HG03521 (cell line): Measurements from ENCODE around the gene FSIP1.

Experiments
- ATAC-seq: cut with Tn5 transposase; IDR thresholded peaks from one replicate; pipeline ENCODE4 v1.9.1; 2021; ENCODE audit warnings: mild to moderate bottlenecking, moderate library complexity; ENCODE audit not compliant: unreplicated experiment

The FSIP1 gene

DNA sequence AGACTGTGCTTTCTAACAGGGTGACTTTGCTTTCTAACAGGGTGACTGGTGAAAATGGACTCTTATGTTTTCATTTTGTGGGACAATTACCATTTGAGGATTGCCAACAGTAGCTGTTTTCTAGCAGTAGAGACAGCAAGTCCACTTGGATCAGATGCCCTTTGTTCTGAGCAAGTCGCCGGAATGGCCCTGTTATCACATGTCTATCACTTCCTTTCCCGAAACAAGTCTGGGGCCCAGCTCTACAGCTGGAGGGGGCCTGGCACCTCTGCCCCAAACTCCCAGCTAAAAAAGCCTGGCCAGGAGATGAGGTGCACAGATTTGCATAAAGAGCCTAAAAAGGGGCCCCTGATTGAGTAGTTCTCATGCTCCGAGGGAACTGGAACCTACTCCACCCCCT lies 157.2 kb downstream of the FSIP1 start:
- no peak for ATAC-seq

DNA sequence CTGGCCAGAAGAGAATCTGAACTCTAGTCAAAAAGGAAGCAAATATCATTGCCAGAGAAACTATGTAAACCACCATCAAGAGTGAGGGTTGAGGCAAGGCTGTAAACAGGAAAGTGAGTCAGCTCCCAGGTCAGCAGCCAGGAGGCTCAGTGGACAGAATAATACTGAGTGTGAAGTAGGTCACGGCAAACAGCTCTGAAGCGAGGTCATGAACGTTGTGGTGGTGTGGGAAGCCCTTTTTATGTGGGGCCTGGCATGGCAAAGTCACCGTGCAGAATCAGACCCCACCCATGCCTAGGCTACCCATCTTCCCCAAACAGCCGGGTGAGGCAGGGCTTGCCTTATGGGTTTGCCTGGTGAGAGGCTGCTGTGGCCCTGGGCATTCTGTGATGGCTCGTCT lies 157.8 kb downstream of the FSIP1 start:
- no peak for ATAC-seq

DNA sequence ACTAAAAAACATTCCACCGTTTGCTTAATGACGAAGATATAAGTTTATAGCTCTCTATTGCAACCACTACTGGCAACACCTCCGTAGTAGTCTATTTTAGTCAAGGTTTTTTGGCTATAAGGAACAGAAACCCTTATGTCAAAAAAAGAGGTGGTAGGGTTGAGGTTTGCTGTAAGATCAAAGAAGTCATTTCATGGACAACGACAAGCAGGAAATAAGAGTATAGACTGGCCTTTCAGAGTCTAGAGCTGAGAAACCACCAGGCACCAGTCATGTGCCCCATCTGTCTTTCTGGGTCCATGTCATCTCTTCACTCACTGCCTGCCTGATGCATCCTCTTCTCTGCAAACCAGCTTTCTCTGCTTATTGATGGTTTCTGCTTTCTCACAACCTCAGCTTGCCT lies 159.1 kb downstream of the FSIP1 start:
- peak; percentile 86 for ATAC-seq

DNA sequence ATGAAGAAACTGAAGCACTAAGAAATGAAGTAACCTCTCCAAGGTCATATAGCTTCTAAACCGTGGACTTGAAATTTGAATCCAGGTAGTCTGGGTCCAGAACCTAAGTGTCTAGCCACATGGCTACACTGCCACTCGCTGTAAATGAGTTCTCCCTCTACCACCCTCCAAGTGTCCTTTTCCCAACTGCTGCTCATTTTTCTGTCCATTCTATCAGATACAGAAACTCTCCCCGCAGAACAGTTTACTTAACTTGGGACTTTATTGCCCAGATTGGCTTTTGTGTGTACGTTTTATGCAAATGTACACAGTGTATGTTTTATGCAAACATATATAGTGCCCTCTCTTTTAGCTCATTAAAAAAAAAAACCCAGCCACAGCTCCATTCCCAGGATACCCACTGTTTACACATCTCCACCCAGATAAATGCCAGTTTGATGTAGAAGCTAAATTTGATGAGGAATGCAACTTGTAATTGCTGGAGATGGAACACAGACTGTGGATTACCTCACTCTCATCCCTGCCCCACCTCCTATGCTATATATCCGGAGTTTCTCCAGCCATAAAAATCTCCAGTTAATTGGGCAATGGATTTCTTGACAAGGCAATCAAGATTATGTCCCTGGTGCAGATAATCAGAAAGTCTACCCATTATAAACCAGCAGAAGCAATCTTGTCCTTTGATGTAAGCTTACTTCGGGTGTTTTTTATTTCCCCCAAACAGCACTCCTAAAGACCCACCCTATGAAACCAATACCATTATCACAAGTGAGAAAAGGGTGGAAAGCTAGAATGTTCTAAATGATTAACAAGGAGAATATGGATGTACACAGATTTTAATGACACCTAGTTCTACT lies 159.8 kb downstream of the FSIP1 start:
- no peak for ATAC-seq

DNA sequence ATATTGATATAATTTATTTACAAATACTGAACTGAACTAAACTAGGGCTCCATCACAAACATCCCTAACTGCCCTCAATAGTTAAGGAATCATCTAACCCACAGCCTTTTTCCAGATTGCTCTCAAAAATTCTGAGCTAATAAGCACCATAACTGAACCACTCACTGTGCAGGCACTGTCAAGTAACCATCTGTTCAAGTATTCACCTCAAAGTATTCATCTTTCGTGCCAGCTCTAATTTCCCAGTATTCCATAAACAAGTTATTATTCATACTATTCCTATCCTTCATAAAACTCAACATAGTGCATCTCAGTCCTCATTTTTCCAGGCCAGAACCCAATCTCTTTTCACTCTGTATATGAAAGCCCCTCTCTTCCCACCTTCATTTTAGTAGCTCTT lies 160.7 kb downstream of the FSIP1 start:
- ATAC-seq: no peak

DNA sequence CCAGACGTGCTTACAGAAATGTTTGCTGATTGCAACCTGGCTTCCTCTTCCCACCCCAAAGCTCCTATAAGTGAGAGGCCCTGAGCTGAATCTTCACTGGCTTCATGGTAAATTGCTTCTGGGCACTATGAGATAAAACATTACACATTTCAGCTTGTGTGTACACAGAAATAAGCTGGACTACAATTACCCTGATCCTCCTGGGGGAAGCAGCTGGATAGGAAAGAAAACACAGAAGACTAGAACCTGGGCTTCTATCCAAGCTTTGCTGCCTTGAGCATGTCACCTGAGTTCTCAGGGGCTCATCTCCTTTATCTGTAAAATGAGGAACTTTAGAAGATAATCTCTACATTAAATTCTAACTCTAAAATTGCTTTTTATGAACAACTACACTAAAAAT lies 161.4 kb downstream of the FSIP1 start:
- ATAC-seq: no peak

DNA sequence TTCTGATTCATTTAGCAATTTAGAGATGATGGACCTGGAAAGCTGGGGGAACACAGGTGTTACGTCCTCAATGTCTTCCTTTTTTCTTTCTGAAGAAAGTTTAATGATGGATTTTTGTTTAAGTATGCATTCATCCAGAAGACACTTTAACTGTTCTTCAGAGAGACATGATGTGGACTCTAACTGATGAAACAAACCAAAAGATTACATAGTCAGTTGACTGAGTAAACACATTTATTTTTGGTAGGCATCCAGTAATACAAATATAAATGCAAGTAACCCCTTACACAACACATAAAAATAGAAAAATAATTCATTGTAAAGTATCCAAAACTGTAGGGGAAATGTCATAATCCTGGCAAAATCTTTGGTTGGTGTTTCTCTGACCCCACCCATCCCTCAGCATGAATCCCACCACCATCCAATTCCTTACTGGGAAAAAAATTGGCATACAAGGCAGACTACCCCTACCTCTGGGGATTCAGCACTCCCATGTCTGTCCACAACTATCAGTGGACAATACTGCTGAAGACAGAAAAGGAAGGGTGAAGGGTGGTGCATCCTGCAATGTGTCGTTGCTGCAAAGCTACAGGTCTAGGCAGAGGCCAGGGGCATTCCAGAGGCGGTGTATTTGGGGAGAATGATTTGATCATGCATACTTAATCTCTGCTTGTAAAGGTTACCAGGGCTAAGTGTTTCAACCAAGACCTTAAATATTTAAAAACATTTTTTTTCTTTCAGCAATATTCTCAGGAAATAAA lies 164.4 kb downstream of the FSIP1 start:
- no peak for ATAC-seq

DNA sequence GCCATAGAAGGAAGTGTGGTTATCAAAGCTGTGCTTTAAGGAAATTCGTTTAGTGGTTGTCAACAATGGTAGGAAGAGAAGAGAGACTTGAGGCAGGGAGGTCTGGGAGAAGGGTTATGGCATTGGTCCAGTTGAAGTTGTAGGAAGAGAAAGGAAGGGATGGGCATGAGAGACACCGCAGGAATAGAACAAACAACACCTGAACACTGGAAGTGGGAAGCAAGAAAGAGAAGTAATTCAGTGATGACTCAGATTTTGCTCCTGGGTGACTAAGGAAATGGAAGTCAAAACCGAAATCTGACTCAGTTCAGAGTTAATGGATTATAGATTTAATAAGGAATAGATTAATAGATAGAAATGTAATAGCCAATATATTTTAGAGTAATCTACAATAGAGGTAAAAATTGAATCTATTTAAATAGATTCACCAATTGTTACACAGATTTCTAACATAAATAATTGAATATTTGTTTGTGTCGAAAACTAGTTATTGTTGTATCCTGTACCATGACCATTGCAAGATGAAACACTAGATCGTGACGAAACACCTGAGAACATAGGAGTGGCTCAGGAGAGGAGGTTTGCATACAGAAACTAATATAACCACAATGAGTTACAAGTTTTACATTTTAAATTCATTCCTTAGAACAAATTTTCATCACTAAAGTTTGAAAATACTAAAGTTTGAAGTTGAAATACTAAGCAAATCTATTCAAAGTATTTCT lies 165.7 kb downstream of the FSIP1 start:
- no peak for ATAC-seq

DNA sequence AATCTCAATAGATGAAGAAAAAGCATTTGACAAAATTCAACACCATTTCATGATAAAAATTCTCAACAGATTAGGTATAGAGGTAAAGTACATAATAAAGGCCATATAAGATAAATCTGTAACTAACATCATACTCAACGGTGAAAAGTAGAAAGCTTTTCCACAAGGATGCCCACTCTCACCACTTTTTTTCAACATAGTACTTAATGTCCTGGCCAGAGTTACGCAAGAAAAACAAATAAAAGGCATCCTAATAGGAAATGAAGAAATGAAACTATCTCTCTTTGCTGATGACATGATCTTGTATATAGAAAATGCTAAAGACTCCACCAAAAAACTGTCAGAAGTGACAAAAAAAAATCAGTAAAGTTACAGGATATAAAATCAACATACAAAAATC lies 168.8 kb downstream of the FSIP1 start:
- no peak for ATAC-seq

DNA sequence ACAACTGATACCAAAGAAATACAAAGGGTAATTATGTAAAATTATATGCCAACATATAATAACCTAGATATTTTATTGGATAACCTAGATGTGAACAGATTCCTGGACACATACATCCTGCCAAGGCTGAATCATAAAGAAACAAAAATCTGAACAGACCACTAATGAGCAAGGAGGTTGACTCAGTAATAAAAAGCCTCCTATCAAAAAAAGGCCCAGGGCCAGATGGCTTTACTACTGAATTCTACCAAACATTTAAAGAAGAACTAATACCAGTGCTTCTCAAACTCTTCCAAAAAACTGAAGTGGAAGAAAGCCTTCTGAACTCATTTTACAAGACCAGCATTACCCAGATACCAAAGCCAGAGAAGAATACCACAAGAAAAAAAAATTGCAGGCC lies 169.4 kb downstream of the FSIP1 start:
- ATAC-seq: no peak

DNA sequence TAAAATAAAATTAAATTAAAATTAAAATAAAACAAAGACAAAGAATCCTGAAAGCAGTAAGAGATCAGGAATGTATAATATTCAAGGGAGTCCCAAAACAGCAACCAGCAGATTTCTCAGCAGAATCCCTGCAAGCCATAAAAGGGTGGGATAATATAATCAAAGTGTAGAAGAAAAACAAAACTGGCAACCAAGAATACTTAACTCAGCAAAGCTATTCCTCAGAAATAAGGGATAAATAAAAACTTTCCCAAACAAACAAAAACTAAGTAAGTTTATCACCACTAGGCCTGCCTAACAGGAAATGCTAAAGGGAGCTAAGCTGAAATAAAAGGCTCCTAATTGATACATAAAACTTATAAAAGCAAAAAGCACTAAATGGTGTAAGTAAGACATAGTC lies 172.0 kb downstream of the FSIP1 start:
- ATAC-seq: no peak

DNA sequence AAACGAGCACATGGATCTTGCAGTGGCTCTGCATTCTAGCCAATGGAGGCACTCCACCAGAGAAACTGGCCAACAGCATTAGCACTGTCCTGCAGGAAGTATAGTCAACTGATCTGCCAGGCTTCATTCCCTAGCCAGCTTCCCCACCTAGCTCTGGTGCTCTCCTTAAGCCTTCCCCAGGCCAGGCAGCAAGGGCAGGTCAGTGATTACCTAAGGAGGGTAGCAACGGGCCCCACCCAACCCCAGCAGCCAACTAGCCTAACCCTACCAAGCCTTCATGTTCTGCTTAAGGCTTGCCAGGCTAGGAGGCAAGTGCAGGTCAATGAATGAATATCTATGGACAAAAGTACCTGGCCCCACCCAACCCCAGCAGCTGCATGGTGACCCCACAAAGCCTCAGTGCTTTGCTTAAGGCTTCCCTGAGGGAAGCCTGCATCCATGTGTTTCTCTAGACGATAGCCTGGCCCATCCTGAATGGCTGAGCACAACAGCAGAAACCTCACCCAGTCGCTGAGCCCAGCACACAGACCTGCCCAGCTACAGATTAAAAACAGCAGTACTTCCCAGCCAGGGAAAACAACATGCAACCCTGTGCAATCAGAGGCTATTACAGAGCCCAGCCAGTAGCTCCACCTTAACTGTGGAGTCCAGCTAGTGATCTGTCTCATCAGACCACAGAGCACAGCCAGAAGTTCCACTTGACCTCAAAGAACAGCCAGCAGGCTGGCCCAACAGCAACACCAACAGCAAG lies 173.3 kb downstream of the FSIP1 start:
- ATAC-seq: no peak

DNA sequence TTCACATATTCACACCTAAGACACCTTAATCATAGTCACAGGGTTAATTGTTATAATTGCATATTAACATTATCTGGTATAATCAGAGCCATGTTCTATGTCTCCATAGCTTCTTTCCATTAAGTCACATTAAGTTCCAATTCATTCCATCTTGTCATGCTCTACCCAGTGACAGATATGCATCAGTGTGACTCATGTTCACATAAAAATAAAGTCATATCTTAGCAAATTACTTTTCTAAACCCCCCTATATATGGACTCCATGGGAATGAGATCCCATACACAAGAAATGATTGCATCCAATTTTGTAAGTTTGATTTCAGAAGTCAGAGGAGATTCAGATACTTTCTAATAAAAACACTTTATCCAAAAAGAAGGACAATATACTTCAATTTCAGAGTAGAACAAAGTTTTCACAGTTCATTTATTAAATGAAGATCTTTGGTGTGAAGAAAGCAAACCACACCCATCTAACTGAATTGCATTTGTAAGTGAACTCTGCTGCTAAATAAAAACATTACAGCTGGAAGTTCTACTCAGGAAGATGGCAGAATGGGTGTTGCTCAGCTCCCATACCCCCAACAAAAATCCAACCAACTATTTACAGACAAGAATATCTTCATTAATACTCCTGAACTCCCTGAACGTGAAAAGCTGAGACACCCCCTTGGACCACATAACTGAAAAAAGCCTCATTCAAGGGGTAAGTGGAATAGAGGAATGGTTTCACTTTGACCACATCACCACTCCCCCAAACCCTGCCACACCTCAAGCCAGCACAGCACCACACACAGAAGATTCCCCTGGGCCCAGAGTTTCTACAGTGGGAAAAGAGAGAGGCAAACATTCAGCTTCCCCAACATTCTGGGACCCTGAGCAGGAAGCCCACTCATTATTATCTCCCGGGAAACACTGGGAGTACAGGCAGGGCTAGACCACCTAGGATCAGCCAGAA lies 174.2 kb downstream of the FSIP1 start:
- ATAC-seq: no peak

DNA sequence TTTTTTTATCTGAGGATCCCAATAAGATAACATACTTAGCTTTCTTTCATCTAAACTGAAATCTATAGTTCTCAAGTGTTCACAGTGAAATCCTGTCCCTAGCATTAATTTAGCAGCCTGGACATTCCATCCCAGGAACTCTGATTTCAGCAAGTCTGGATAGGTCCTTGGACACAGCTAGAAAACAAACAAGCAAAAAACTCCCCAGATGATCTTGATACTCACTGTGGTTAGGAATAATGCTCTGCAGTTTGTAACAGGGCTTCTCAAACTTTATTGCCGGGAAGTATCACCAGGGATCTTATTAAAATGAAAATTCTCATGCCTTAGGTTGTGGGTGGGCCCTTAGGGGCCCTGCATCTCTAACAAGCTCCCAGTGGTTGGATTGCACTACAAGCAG lies 177.5 kb downstream of the FSIP1 start:
- no peak for ATAC-seq

DNA sequence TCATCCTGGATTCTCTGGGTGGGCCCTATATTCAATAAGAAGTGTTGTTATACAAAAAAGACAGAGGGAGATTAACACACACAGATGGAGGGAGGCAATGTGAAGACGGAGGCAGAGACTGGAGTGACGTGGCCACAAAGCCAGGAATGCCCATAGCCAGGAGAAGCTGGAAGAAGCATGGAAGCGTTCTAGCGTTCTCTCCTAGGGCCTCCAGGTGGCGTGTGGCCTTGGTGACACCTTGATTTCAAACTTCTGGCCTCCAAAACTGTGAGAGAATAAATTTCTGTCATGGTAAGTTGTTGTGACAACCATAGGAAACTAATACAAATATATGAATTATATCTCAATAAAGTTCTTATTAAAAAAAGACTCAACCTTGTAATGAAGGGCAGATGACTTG lies 180.5 kb downstream of the FSIP1 start:
- ATAC-seq: no peak

DNA sequence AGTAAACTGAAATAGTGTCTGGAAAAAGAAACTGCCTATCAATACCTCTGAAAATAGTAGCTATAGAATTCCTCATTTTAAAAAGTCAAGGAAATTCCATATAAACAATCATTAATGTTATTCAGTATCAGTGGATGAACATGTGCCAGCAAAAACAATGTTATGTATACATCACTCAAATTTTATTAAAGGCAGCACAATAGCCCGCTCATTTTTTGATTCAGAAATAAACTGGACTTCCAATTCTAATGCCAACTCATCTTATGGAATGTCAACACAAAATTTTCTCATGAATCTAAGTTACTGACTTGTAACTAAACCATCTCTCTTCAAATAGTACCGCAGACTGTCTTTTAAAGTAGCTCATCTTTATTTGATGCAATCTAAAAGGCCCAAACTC lies 182.8 kb downstream of the FSIP1 start:
- ATAC-seq: no peak

DNA sequence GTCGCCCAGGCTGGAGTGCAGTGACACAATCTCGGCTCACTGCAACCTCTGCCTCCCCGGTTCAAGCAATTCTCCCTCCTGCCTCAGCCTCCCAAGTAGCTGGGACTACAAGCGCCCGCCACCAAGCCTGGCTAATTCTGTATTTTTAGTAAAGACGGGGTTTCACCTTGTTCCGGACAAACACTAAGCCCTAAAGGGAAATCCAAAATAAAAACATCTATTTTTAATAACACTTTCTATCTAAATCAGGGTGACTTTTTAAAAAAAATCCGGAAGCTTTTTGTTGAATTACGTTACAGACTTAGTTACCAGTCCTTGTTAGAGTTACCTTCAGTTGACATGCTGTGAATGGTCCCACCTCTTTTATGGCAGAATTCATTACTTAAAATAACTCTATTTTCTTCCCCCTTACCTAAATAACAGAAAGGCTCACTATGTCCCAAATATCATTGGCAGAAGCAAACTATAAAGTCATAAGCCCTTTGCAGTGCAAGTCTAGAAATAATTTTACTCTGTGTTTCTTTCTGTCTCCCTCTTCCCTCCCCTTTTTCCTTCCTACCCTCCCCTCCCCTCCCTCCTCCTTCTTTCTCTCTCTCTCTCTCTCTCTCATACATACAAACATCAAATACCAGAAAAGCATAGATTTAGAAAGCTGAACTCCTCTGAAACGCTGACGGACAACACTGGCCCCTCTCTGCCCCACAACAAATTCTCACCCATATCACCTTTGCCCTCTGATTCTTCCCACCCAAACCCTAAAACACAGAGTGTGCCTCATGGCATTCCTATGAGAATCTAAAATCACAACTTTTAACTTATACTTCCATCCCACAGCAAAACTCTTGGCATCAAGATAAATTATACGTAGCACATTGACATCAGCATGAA lies 183.4 kb downstream of the FSIP1 start:
- ATAC-seq: no peak

DNA sequence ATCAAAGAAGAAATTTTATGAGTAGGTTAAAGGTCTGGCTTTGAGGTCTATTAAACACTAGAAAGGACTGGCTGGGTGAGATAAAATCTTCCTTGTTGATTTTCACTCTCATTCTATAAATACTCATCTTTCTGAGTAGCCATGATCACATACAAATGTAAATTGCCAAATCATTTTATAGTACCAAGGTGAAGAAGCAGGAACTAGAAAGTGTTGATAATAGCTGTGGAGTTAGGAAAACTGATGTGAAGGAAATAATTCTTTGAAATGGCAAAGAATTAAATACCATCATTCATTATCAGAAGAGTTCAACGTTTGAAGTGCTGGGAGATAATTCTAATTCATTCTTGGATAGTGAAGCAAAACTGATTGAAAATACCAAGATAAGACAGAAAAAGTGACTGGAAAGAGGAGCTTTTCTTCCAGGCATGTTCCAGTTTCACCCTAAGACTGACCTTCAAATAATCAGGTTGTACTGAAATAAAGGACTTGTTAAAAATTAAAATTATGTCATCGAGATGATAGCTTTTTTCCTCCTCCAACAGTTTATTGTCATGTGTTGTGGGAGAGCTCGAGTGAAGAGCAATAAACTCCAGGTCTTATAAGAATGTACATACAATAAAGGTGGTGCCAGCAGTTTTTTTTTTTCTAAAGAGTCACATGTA lies 184.3 kb downstream of the FSIP1 start:
- ATAC-seq: no peak
